GM19240 (cell line): ENCODE results near the gene TEN1.

ENCODE experiments used
- DNase-seq: peaks from one replicate; pipeline ENCODE4 v3.0.0; 2011; ENCODE audit warnings: low spot score; ENCODE audit not compliant: insufficient read length

Gene TEN1

DNA sequence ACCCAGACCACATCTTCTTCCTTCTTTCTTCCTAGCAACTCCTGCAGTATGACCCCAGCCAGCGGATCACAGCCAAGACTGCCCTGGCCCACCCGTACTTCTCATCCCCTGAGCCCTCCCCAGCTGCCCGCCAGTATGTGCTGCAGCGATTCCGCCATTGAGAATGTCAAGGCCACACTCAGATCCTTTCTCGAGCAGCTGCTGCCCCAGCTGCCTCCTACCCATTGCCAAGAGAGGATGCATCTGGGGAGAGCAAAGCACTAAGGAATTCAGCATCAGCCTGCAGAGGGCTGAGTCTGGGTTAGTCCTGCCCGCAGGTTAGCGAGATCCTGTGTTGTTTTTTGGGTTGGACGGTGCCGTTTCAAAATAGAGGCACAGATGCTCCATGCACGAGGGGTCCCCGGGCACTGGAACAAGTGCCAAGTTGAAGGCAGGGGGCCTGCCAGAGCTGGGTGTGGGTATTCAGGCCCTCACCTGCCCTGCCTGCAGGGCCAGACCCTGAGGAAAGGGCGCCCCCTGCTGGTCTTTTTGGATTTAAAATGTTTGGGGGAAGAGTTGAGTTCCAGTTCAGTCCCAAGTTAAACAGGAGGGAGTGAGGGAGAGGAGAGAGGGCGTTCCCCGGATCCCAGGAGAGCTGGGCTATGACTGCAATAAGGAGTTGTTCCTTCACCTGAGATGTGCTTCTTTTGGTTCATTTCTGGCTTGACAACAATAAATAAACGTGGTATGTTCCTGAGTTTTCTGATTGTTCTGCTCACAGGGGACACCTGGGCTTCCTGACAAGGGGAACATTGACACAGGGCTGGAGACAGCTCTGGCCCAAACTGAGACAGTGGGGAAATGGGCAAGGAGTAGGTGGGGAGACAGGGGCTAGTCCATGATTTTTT lies 26.5 kb downstream of the TEN1 start:
- DNase-seq: peak; percentile 93

DNA sequence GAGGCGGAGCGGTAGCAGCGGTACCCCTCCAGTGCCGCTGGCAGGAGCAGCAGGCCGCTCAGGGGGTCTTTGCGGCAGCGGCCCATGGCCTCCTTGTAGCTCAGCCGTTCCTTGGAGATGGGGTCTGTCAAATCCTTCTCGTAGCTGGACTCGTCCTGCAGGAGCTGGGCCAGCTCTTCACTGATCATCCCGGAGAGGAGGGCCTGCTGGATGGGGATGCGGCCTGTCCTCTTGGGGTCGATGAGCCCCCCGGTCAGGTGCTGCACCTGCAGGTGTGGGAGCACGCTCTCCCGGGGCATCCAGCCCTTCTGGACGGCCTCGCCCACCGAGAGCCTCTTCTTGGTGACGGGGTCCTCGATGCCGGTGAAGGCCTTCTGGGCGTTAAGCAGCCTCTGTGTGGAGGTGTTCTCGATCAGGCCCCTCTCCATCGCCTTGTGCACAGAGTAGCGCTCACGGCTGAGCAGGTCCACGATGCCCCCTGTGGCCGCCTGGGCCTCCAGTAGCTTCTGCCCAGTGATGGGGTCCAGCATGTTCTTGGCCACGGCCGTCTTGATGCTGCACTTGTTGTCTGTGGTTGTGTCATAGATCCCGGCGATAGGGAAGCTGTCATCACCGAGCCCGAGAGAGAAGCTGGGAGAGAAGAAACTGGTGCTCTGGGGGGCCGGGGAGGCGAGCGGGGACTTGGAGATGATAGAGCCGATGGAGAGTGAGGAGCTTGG lies 28.2 kb downstream of the TEN1 start:
- DNase-seq: no peak

DNA sequence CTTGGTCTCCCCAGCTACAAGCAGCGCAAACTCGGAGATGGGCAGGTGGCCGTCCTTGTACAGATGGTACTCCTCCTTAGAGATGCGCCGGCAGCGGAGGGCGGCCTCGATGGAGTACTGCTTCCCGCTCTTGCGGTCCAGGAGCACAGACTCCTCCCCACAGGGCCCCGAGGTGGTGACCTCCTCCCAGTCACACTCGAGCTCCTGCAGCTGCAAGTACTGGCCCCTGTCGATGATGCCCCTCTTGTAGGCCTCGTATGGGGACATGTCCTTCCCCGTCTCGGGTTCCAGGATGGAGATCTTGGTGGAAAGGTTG lies 28.8 kb downstream of the TEN1 start:
- DNase-seq: no peak

DNA sequence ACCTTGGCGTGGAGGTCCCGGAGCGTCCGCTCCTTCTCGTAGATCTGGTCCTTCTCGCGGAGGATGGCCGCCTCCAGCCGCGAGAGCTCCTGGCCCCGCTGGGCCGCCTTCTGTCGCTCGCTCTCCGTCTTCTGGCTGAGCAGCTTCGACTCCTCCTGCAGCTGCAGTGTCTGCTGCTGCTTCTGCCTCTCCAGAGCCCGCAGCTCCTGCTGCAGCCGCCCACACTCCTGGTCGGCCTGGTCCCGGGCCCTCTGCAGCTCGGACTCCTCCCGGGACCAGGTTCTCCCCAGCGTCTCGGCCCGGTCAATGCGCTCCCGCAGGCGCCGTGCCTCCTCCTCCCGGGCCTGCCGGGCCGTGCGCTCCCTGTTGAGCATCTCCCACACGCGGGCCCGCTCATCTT lies 29.2 kb downstream of the TEN1 start:
- DNase-seq: no peak

DNA sequence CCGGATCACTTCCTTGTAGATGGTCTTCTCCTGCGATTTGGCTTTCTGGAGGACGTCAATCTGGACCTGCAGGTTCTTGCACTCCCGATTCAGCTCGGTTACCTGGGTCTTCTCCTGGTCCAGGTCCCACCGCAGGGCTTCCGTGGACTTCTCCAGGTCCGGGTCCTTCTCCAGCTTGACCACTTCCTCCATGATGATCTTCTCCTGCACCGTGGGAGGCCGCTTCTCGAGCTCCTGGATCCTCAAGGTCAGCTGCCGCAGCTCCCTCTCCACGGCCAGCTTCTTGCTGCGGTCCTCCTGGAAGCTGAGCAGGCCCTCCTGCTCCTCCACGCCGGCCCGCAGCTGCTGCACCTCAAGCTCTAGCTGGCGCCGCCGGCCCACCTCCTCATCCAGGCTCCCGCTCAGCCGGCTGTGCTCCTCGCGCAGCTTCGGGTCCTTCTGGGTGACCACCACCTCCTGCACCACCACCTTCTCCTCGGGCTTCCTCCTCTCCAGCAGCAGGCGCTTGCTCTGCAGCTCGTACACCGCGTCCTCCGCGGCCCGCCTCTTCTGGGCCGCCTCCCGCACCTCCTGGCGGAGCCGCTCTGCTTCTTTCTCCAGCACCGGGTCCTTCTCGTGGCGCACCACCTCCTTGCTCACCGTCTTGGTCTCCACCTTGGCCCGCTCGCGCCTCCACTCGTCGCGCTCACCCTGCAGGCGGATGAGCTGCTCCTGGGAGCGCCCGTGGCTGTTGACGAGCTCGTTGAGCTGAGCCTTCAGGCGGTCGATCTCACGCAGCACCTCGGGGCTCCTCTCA lies 29.8 kb downstream of the TEN1 start:
- no peak for DNase-seq

DNA sequence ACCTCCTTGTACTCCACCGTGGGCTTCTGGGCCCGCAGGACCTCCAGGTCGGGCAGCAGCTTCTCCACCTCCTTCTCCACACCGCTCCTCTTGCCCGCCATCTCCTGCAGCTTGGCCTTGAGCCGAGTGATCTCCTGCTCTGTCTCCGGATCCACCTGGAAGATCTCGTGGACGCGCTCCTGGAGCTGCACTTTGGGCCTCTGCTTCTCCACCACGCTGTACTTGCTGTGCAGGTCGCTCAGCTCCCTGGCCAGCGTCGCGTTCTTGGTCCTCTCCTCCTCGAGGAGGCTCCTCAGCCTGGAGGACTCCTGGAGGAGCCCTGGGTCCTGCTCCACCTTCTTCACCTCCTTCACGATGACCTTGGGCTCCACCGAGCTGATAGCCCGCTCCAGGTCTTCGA lies 30.4 kb downstream of the TEN1 start:
- no peak for DNase-seq

DNA sequence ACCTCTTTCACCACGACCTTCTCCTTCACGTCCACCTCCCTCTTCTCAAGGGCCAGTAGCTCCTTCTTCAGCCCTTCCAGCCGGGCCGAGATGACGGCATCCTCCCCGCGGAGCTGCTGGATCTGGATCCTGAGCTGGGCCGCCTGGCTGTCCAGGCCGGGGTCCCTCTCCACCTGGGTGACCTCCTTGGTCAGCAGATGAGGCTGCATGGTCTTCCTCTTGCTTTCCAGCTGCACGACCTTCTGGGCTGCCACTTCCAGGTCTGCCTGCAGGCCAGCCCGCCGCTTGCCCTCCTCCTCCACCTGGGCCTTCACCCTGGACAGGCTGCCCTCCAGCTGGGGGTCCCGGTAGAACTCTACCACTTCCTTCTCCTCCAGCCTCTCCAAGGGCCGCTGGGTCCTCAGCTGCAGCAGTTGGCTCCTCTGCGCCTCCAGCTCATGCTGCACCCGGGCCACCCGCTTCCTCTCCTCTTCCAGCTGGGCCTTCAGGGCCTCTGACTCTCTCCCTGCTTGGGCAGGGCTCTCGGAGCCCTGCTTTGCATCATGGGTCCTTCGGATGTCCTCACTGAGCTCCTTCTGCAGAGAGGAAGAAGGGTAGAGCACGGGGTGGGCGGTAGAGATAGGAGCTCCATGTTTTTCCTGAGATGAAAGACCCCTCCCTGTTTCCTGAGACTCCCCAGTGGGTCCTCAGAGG lies 31.1 kb downstream of the TEN1 start:
- DNase-seq: no peak

DNA sequence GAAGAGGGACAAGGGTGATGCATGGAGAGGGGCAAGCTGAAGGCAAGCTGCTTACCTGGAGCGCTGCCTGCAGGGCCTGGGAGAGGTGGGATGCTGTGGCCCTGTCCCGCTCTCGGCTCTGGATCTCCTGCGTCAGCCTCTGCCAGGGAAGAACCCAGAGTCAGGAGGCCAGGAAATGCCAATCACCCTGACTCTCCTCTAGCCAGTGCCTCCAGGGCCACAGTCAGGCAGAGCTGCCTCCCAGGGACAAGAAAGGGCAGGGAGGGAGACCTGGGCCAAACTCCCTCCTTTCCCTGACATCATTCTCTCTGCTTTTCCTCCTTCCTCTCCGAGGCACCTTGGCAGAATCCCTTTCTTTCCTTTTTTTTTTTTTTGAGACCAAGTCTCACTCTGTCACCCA lies 32.9 kb downstream of the TEN1 start:
- DNase-seq: no peak

DNA sequence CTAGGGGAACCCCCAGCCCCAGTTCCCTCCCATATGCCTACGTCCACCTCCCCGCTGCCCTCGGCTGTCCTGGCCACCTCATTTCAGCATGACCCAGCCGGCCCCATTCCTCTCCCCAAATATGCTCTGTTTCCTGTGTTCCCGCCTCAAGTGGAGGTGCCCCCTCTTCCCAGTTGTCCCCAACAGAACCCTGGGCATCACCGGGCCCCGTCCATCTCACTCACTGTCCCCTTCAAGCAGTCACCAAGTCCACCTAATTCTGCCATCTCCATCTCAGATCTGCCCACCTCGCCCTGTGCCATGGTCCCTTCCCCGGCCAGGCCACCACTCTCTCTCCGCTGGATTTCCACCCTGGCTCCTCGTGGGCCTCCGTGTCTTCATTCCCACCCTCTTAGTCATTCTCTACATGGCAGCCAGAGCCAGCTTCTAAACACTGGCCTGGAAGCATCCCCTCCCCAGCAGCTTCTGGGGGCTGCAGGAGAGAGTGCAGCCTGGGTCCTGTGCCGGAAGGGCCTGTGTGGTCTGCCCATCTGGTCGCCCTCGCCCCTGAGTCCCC lies 34.4 kb downstream of the TEN1 start:
- DNase-seq: no peak

DNA sequence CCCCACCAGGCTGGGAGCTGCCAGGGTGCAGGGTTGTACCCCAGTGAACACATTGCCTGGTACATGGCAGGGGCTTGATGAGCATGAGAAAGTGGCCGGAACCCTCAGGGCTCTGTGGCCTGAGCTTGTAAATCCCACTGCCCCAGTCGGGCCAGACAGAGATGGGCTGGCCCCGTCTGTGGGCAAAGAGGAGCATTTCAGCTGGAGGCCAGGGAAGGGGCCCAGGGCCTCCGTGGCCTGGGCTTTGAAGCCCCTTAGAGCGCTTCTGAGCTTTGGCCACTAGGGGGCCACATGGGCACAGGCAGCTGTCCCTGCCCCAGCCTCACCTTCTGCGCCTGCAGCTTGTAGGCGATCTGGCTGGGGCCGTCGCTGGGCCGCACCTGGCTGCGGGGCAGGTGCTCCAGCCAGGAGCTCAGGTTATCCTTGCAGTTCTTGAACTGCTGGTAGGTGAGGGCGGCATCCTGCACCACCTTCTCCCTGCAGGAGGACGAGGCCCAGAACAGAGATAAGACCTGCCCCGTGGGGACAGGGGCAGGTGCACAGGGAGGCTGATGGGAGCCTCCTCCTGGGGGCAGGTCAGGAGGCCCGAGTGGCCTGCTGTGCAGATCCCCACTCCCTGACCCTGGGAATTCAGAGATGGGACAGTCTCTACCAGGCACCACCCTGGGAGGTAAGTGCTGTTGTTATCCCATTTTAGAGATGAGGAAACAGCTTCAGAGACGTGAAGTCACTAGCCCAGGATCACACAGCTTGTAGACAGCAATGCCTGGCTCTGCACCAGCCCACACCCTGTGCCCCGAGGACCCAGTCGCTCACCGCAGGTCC lies 35.3 kb downstream of the TEN1 start:
- DNase-seq: peak; percentile 98

DNA sequence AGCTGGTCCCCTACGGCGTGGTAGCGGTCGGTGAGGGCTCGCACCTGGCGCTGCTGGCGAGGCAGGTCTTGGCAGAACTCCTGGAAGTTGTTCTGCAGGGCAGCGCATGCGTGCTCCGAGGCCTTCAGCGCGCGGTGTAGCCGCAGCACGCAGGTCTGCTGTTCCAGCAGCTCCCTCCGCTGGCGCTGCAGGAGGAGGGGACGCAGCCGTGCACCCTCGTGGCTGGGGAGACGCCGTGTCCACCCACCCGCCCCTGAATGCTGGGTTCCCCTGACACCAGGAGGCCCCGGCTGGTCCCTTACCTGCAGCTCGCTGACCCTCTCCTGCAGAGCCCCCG lies 35.9 kb downstream of the TEN1 start:
- no peak for DNase-seq

DNA sequence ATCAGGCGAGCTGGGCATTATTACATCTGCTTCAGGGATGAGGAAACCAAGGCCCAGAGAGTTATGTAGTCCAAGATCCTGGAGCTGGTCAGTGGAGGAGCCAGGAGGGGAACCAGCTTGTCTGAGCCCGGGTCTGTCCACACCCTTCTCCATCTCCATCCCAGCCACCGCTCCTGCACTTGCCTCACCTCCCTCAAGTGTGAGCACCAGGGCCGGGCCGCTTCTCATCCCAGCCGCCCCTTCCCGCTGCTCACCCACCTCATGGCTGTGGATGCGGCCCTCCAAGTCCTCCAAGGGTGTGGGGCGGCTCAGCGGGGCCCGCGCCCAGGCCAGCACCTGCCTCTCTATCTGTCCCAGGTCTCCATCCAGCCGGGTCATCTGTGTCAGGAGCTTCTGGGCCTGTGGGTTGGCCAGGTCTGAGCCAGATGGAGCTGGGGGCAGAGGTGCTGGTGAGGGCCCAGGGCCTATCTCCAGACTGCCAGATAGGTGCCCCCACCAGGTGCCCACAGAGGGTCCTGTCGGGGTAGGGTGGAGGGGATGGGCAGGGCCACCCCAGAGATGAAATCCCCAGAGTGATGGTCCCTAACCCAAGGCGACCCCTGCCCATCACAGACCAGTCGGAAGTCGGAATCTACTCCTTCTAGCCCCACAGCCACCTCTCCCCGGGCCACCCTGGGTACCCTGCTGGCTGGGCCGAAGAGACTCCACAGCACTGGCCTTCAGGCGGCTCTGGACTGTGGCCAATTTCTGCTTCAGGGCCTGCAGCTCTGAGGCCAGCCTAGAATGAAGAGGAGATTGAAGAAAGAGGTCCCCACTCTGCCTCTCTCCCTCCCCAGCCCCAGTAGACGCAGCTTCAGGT lies 38.7 kb downstream of the TEN1 start:
- no peak for DNase-seq

DNA sequence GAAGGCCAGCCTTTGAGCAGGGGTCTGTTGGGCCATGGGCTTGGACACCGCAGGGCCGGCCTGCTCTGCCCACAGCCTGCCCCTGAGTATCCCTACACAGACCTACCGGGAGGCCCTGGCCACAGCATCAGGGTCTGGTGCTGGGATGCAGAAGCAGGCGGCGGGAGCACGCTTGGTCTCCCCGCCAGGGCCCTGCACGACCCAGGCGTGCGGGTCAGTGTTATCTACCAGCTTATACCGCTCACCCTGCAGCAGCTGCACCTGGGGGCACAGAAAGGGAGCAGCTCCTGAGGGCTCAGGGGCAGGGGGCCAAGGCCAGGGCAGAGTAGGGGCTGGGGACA lies 39.3 kb downstream of the TEN1 start:
- DNase-seq: no peak

DNA sequence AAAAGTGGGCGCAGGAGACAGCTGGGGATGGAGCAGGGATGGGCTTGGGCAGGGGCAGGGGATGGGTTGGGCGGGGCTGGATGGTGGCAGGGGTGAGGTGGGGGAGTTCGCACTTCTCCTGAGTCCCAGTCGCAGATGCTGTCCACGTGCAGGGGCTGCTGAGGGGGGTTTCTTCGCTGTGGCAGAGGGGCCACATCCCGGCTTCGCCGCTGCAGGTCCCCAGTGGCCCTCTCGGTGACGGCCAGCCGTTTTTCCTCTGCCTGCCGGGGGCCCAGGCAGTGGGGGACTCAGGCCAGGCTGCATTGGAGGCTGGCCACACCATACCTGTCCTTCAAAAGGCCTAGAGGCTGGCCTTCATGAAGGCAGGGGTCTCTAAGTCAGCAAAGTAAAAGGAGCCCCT lies 39.8 kb downstream of the TEN1 start:
- no peak for DNase-seq

DNA sequence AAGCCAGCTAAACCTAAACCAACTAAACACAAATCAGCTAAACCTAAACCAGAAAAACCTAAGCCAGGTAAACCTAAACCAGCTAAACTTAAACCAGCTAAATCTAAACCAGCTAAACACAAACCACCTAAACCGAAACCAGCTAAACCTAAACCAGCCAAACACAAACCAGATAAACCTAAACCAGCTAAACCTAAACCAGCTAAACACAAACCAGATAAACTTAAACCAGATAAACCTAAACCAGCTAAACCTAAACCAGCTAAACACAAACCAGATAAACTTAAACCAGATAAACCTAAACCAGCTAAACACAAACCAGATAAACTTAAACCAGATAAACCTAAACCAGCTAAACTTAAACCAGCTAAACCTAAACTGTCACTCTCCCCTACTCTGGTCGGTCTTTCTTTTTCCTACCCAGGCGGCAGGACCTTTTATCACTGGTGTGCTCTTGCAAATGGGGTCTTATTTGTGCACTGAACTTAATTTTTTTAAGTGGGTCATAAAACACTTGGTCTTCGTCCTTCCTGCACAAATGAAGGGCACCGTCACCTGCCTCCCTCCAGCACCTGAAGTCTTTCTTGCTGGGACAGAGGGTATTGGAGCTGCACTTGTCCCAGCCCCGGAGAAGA lies 40.9 kb downstream of the TEN1 start:
- DNase-seq: no peak

DNA sequence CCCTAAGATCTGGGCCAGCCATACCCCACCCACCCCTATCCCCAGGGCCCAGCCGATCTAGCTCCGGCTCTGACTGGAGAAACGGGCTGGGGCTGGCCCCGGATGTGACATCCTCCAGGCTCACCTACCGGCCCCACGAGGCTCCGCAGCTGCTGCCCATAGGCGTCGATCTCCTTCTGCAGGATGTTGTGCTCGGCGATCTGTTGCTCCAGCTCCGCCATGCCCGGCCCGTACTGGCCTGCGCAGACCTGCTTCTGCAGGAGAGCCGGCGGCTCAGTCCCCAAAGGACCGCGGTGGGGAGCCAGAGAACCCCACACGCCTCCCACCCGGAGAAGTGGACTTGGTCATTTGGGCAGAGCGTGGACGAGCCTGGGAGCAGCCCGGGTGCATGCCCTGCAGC lies 43.2 kb downstream of the TEN1 start:
- DNase-seq: no peak

DNA sequence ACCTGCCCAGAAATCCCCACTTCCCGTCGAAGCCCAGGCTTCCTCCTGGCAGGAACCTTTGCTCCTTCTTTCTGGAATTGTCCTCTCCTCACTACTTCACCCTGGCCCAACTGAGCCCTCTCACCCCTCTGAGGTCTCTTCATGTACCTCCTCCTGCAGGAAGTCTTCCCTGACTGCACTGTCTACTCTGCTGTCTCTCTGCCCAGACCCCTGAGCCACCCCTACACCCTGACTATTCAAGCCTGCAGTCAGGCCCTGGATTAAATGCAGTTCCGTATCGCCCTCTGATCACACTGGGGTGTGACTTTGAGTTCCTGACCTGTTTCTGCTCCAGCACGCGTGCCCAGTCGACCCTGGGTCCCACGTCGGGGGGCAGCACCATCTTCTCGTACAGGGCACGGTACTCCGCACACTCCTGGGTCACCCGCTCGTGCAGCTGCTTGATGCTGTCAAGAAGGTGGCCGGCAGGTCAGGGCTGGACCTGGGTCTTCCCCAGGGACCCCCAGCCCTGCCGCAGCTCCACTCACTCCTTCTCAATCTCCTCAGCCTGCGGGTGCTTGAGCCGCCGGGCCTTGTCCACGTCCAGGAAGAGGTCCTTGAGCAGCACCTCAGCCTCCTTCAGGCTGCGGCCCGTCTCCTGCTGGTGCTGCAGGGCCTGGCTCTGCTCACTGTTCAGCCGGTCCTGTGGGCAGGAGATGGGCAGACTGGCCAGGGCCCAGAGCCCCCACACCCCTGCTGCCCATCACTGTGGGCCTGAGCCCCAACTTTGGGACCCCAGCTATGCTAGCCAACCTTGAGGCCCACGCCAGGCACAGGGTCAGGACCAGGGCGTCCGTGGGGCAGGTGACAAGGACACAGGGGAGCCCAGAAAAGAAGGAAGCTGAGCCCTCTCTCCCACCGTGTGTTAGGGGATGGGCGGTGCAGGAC lies 44.2 kb downstream of the TEN1 start:
- DNase-seq: no peak

DNA sequence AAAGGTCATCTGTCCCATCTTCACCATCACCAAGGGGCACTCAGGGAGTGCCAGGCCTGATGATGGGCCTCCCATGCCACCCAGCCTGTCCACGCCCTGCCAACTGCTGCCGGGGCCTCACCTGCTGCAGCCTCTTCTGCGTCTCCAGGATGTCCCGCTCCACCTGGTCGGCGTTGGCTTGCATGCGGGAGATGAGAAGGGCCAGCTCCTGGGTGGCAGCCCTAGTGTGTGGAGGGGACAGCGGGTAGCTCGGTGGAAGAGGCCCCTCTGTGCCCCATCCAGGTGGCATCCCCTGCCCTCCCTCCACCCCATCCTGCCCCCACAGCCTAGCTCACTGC lies 44.8 kb downstream of the TEN1 start:
- DNase-seq: no peak
